WTC11 (cell line): Measurements from ENCODE around the gene HPDL. TPM values are rescaled to one million over a fixed set of nuclear protein-coding genes. Genes with fewer than 3 reads are reported as not detected.

Experiments
- ATAC-seq: fragments of 200-7000 bp; cut with Tn5 transposase; 2 replicates; pipeline ENCODE4 v1.10.0; 2021; ENCODE audit warnings: mild to moderate bottlenecking, moderate library complexity
- CTCF ChIA-PET: fragments of 300-600 bp; sonication (Branson Sonifier 250); formaldehyde crosslinking; loops from one replicate; lab custom pipeline; 2021; ENCODE audit warnings: antibody characterized with exemption; lab: Charles Lee
- POLR2A ChIA-PET: fragments of 350-600 bp; sonication (Branson Sonifier 250); formaldehyde crosslinking; loops from one replicate; lab custom pipeline; 2021; ENCODE audit warnings: antibody characterized with exemption; lab: Charles Lee
- DNase-seq: peaks from one replicate; pipeline ENCODE4 v3.0.0; 2021; ENCODE audit warnings: low spot score
- H3K27ac Mint-ChIP-seq: 2 replicates; pipeline ENCODE4 v1.8.0; 2021; ENCODE audit warnings: mixed read lengths
- H3K27me3 Mint-ChIP-seq: 2 replicates; pipeline ENCODE4 v1.8.0; 2021; ENCODE audit warnings: low read depth, mild to moderate bottlenecking, moderate library complexity, mixed read lengths
- H3K36me3 Mint-ChIP-seq: 2 replicates; pipeline ENCODE4 v1.8.0; 2021; ENCODE audit warnings: mixed read lengths
- H3K4me1 Mint-ChIP-seq: 2 replicates; pipeline ENCODE4 v1.8.0; 2022; ENCODE audit warnings: mixed read lengths
- H3K4me3 Mint-ChIP-seq: 2 replicates; pipeline ENCODE4 v1.8.0; 2021; ENCODE audit warnings: mild to moderate bottlenecking, moderate library complexity, mixed read lengths
- H3K9me3 Mint-ChIP-seq: 2 replicates; pipeline ENCODE4 v1.8.0; 2021; ENCODE audit warnings: mixed read lengths
- ARID4B ChIP-seq: sonication (generic); formaldehyde crosslinking; IDR thresholded peaks from 2 replicates; pipeline ENCODE4 v1.8.0; 2023; ENCODE audit warnings: missing genetic modification reagents, mild to moderate bottlenecking, borderline replicate concordance
- ATF1 ChIP-seq: sonication (generic); formaldehyde crosslinking; IDR thresholded peaks from 2 replicates; pipeline ENCODE4 v1.8.1; 2023; ENCODE audit warnings: mild to moderate bottlenecking, moderate library complexity, missing genetic modification reagents
- CBFB ChIP-seq: sonication (generic); formaldehyde crosslinking; IDR thresholded peaks from 2 replicates; pipeline ENCODE4 v1.8.1; 2022; ENCODE audit warnings: mild to moderate bottlenecking, low read depth, missing genetic modification reagents
- CDX4 ChIP-seq: fragments of 250-450 bp; sonication (Bioruptor Pico); IDR thresholded peaks from 2 replicates; pipeline ENCODE4 v1.9.0; 2021; ENCODE audit warnings: moderate library complexity, mild to moderate bottlenecking, inconsistent platforms, borderline replicate concordance
- CREM ChIP-seq: sonication (generic); formaldehyde crosslinking; IDR thresholded peaks from 2 replicates; pipeline ENCODE4 v1.8.1; 2022; ENCODE audit warnings: mild to moderate bottlenecking, missing genetic modification reagents, moderate library complexity
- EMX1 ChIP-seq: fragments of 250-450 bp; sonication (Bioruptor Pico); IDR thresholded peaks from 2 replicates; pipeline ENCODE4 v1.8.0; 2021; ENCODE audit warnings: mild to moderate bottlenecking
- FOXJ3 ChIP-seq: sonication (generic); formaldehyde crosslinking; IDR thresholded peaks from 2 replicates; pipeline ENCODE4 v1.9.0; 2021; ENCODE audit warnings: missing genetic modification reagents, mild to moderate bottlenecking, borderline replicate concordance
- FOXK1 ChIP-seq: sonication (generic); formaldehyde crosslinking; IDR thresholded peaks from 2 replicates; pipeline ENCODE4 v1.8.0; 2022; ENCODE audit warnings: mild to moderate bottlenecking, moderate library complexity, missing genetic modification reagents
- GABPB1 ChIP-seq: sonication (generic); formaldehyde crosslinking; IDR thresholded peaks from 2 replicates; pipeline ENCODE4 v1.8.1; 2023; ENCODE audit warnings: mild to moderate bottlenecking, missing genetic modification reagents
- MXD4 ChIP-seq: fragments of 250-450 bp; sonication (Bioruptor Pico); IDR thresholded peaks from 2 replicates; pipeline ENCODE4 v1.8.0; 2021; ENCODE audit warnings: mild to moderate bottlenecking, moderate library complexity, borderline replicate concordance
- MYBL2 ChIP-seq: sonication (generic); formaldehyde crosslinking; IDR thresholded peaks from 2 replicates; pipeline ENCODE4 v1.8.1; 2023; ENCODE audit warnings: mild to moderate bottlenecking, moderate library complexity, missing genetic modification reagents
- NR1H2 ChIP-seq: sonication (generic); formaldehyde crosslinking; IDR thresholded peaks from 2 replicates; pipeline ENCODE4 v1.9.0; 2021; ENCODE audit warnings: mild to moderate bottlenecking, moderate library complexity, missing genetic modification reagents
- NR2C2 ChIP-seq: sonication (generic); formaldehyde crosslinking; IDR thresholded peaks from 2 replicates; pipeline ENCODE4 v1.8.0; 2022; ENCODE audit warnings: mild to moderate bottlenecking, missing genetic modification reagents
- SMAD4 ChIP-seq: sonication (generic); formaldehyde crosslinking; IDR thresholded peaks from 2 replicates; pipeline ENCODE4 v1.8.0; 2022; ENCODE audit warnings: mild to moderate bottlenecking, missing genetic modification reagents
- SP1 ChIP-seq: sonication (generic); formaldehyde crosslinking; conservative IDR thresholded peaks from 2 replicates; pipeline ENCODE4 v1.8.1; 2022; ENCODE audit warnings: missing genetic modification reagents
- TEAD1 ChIP-seq: sonication (generic); formaldehyde crosslinking; IDR thresholded peaks from 2 replicates; pipeline ENCODE4 v1.8.0; 2022; ENCODE audit warnings: mild to moderate bottlenecking, missing genetic modification reagents
- USF2 ChIP-seq: sonication (generic); formaldehyde crosslinking; IDR thresholded peaks from 2 replicates; pipeline ENCODE4 v1.8.1; 2023; ENCODE audit warnings: mild to moderate bottlenecking, missing genetic modification reagents, moderate library complexity
- ZNF232 ChIP-seq: sonication (generic); formaldehyde crosslinking; IDR thresholded peaks from 2 replicates; pipeline ENCODE4 v1.8.0; 2022; ENCODE audit warnings: mild to moderate bottlenecking, missing genetic modification reagents
- ZNF396 ChIP-seq: fragments of 250-450 bp; sonication (Bioruptor Pico); IDR thresholded peaks from 2 replicates; pipeline ENCODE4 v1.8.0; 2021; ENCODE audit warnings: mild to moderate bottlenecking, moderate library complexity, borderline replicate concordance
- total RNA-seq: library from RNA; stranded (reverse); gene quantifications from 3 replicates; pipeline ENCODE4 v1.2.3, GENCODE V29; 2021
- TF ChIP-seq, protein P1 (sequence below): fragments of 250-450 bp; sonication (Bioruptor Pico); conservative IDR thresholded peaks from 2 replicates; pipeline ENCODE4 v1.9.0; 2021; ENCODE audit warnings: mild to moderate bottlenecking
- TF ChIP-seq, protein P2 (sequence below): sonication (generic); formaldehyde crosslinking; IDR thresholded peaks from 2 replicates; pipeline ENCODE4 v1.8.1; 2022; ENCODE audit warnings: low read depth, mild to moderate bottlenecking, moderate library complexity, missing genetic modification reagents, borderline replicate concordance
- TF ChIP-seq, protein P3 (sequence below): fragments of 200-600 bp; IDR thresholded peaks from 2 replicates; pipeline ENCODE4 v1.8.0; 2022; ENCODE audit warnings: antibody characterized with exemption
- TF ChIP-seq, protein P4 (sequence below): sonication (generic); formaldehyde crosslinking; IDR thresholded peaks from 2 replicates; pipeline ENCODE4 v1.8.0; 2022; ENCODE audit warnings: mild to moderate bottlenecking, missing genetic modification reagents

The HPDL gene
- total RNA-seq, 1 experiment from 2014 or later: 44.0 TPM

- DNase-seq (peak; percentile 98), ATAC-seq (peak; percentile 93)
- Mint-ChIP-seq H3K4me1 (peaks cover 32% of the 10 kb centered on the region), H3K4me3 (peak within 1 kb of the TSS; percentile 100), H3K36me3 (peaks cover 34% of the 10 kb centered on the region), H3K27ac (peak within 1 kb of the TSS; percentile 99), H3K9me3 (peaks cover 4% of the 10 kb centered on the region), H3K27me3 (no peaks in the 10 kb centered on the region)
- CTCF ChIA-PET: interaction anchor here (0.9 to 5.1 kb wide), 13 partner anchors 12 to 325 kb away, joined by 3 to 47 read pairs (median 7); partner anchors contain the start of genes CCDC163, HPDL, MMACHC and TESK2
- POLR2A ChIA-PET: interaction anchor here (0.9 to 3.6 kb wide), 17 partner anchors 7 to 329 kb away, joined by 3 to 54 read pairs (median 5); partner anchors contain the start of genes CCDC163, HECTD3, HPDL and MMACHC
- TF ChIP-seq, protein P1, sequence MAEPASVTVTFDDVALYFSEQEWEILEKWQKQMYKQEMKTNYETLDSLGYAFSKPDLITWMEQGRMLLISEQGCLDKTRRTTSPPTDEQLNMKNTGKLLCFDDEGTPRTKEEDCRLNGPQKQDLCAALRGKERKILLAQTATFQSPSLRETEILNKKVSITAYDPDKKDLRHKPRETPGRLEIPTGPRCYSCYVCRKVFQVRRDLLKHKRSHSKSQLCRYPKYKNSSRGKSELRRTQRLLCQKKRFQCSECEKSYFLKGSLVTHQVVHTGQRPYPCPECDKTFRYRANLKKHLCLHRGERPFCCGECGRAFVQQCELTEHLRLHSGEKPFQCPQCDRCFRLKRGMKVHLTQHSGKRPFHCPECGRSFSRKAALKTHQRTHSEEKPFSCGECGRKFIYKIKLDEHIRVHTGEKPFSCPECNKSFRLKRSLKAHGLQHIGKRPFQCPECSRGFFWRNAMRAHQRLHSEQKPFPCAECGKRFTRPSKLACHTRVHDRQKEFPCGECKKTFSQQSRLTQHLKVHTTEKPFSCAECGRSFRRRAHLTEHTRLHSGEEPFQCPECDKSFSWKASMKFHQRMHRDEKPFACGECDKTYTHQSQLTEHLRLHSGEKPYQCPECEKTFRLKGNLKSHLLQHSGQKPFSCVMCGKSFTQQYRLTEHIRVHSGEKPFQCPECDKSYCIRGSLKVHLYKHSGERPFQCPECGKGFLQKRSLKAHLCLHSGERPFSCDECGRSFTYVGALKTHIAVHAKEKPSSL (CRISPR knock-in tag): no peak
- TF ChIP-seq CREM (CRISPR knock-in tag) (0 out of 2 replicates have a peak, but pooled peaks have one; percentile 55), FOXK1 (CRISPR knock-in tag) (peak; percentile 67), NR2C2 (CRISPR knock-in tag) (no peak; the same call in 1 of the 2 replicates), CBFB (peak; percentile 38; the same call in 1 of the 2 replicates), ARID4B (CRISPR knock-in tag) (peak; percentile 66; the same call in 1 of the 2 replicates), MXD4 (no peak), EMX1 (CRISPR knock-in tag) (no peak), ATF1 (CRISPR knock-in tag) (no peak), TEAD1 (CRISPR knock-in tag) (peak; percentile 17; the same call in 1 of the 2 replicates), GABPB1 (CRISPR knock-in tag) (peak; percentile 73; the same call in 1 of the 2 replicates), NR1H2 (CRISPR knock-in tag) (no peak), MYBL2 (CRISPR knock-in tag) (peak; percentile 92), ZNF232 (0 out of 2 replicates have a peak, but pooled peaks have one; percentile 64), FOXJ3 (CRISPR knock-in tag) (no peak), CDX4 (CRISPR knock-in tag) (no peak), ZNF396 (CRISPR knock-in tag) (no peak), USF2 (peak; percentile 50; the same call in 1 of the 2 replicates), SP1 (CRISPR knock-in tag) (peak; percentile 92), SMAD4 (no peak)
- TF ChIP-seq, protein P2, sequence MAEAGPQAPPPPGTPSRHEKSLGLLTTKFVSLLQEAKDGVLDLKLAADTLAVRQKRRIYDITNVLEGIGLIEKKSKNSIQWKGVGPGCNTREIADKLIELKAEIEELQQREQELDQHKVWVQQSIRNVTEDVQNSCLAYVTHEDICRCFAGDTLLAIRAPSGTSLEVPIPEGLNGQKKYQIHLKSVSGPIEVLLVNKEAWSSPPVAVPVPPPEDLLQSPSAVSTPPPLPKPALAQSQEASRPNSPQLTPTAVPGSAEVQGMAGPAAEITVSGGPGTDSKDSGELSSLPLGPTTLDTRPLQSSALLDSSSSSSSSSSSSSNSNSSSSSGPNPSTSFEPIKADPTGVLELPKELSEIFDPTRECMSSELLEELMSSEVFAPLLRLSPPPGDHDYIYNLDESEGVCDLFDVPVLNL (CRISPR knock-in tag): peak; percentile 84
- TF ChIP-seq, protein P3, sequence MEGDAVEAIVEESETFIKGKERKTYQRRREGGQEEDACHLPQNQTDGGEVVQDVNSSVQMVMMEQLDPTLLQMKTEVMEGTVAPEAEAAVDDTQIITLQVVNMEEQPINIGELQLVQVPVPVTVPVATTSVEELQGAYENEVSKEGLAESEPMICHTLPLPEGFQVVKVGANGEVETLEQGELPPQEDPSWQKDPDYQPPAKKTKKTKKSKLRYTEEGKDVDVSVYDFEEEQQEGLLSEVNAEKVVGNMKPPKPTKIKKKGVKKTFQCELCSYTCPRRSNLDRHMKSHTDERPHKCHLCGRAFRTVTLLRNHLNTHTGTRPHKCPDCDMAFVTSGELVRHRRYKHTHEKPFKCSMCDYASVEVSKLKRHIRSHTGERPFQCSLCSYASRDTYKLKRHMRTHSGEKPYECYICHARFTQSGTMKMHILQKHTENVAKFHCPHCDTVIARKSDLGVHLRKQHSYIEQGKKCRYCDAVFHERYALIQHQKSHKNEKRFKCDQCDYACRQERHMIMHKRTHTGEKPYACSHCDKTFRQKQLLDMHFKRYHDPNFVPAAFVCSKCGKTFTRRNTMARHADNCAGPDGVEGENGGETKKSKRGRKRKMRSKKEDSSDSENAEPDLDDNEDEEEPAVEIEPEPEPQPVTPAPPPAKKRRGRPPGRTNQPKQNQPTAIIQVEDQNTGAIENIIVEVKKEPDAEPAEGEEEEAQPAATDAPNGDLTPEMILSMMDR: no peak
- TF ChIP-seq, protein P4, sequence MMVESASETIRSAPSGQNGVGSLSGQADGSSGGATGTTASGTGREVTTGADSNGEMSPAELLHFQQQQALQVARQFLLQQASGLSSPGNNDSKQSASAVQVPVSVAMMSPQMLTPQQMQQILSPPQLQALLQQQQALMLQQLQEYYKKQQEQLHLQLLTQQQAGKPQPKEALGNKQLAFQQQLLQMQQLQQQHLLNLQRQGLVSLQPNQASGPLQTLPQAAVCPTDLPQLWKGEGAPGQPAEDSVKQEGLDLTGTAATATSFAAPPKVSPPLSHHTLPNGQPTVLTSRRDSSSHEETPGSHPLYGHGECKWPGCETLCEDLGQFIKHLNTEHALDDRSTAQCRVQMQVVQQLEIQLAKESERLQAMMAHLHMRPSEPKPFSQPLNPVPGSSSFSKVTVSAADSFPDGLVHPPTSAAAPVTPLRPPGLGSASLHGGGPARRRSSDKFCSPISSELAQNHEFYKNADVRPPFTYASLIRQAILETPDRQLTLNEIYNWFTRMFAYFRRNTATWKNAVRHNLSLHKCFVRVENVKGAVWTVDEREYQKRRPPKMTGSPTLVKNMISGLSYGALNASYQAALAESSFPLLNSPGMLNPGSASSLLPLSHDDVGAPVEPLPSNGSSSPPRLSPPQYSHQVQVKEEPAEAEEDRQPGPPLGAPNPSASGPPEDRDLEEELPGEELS (CRISPR knock-in tag): peak; percentile 30
Measured at GRCh38 chr1:45339789-45340558, 13.3 kb downstream of the HPDL start, which contains the start of the genes MUTYH and TOE1. Gene MUTYH (minus strand): TSS chr1:45340440. CDS start chr1:45334505, 5,935 bp downstream. Gene TOE1 (plus strand): TSS chr1:45340170. CDS start chr1:45340253, 83 bp downstream.
